LNCaP clone FGC (cell line): ENCODE results near the gene MAGEB2.

Experiments used
- DNase-seq: peaks from one replicate; pipeline ENCODE4 v3.0.0-alpha.2; 2011; ENCODE audit warnings: low read depth
- H3K4me3 ChIP-seq: 2 replicates; pipeline ENCODE4 v1.5.1; 2011; ENCODE audit warnings: mild to moderate bottlenecking, low read depth, low read length, control low read depth
- CTCF ChIP-seq: IDR thresholded peaks from 2 replicates; pipeline ENCODE4 v1.5.1; 2012; ENCODE audit warnings: mild to moderate bottlenecking; ENCODE audit not compliant: control insufficient read depth, insufficient read depth; ENCODE audit errors: extremely low read depth

The MAGEB2 gene

GRCh38 chrX:30212172-30212571 is 3.2 kb upstream of the MAGEB2 start:
- no peak for DNase-seq
- no peak for TF ChIP-seq CTCF
- no peak overlapping the region for H3K4me3 ChIP-seq

- H3K4me3 ChIP-seq = no peak overlapping the region
- no peak for TF ChIP-seq CTCF
- DNase-seq = no peak
These were observed 2.1 kb downstream of the MAGEB2 start for GRCh38 chrX:30217465-30217864.

- no peak for DNase-seq
- no peak for TF ChIP-seq CTCF
- no peak overlapping the region for H3K4me3 ChIP-seq
These were observed 4.0 kb downstream of the MAGEB2 start for GRCh38 chrX:30219372-30219771.

GRCh38 chrX:30220661-30221060 is 5.3 kb downstream of the MAGEB2 start:
- DNase-seq = no peak
- H3K4me3 ChIP-seq = no peak overlapping the region
- TF ChIP-seq CTCF = no peak

- DNase-seq = no peak
- TF ChIP-seq CTCF = no peak
- H3K4me3 ChIP-seq = no peak overlapping the region
These were observed 9.2 kb downstream of the MAGEB2 start for GRCh38 chrX:30224536-30224935.

- no peak for TF ChIP-seq CTCF
- DNase-seq = no peak
- no peak overlapping the region for H3K4me3 ChIP-seq
These were observed 13.2 kb downstream of the MAGEB2 start for GRCh38 chrX:30228526-30228925.

GRCh38 chrX:30230395-30230794 is 15.0 kb downstream of the MAGEB2 start, which contains the start of gene MAGEB3:
Gene MAGEB3 (plus strand): TSS chrX:30230657. CDS start chrX:30235925, 5,268 bp downstream.
- H3K4me3 ChIP-seq = no peak within 1 kb of the TSS
- DNase-seq = no peak
- TF ChIP-seq CTCF = no peak
